ENCODE measurements around the gene CDIPT. TPM values are rescaled to one million over a fixed set of nuclear protein-coding genes. Genes with fewer than 3 reads are reported as not detected.

The CDIPT gene
- total RNA-seq, 1 experiment from 2014 or later = 58.3 TPM

DNA sequence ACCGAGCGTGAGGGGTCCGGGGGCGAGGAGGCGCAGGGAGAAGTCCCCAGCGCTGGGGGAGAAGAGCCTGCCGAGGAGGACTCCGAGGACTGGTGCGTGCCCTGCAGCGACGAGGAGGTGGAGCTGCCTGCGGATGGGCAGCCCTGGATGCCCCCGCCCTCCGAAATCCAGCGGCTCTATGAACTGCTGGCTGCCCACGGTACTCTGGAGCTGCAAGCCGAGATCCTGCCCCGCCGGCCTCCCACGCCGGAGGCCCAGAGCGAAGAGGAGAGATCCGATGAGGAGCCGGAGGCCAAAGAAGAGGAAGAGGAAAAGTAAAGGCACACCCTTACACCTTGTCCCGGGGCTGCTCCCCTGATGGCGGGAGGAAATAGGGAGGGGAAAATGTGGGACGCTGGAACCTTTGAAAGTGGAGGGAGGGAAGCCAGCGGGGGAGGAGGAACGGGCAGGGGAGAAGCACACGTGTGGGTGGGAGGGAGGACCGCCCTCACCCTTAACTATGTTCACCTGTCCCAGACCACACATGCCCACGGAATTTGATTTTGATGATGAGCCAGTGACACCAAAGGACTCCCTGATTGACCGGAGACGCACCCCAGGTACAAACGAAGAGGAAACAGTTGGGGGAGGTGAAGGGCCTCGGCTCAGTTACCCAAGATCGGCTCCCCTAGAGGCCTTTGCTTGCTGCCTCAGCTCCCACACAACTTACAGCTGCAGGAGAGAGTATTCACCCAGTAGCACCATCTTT, 46.2 kb downstream of the CDIPT start:
- peaks cover 0 to 8% of the 10 kb centered on the region in 2 experiments; a peak in 2 of 4 replicates for H3K36me3 ChIP-seq (ENCODE audit: control insufficient read depth in 1 of 2, insufficient read depth in 2 of 2, low read length in 2 of 2)
- no peak overlapping the region for H2AFZ ChIP-seq (ENCODE audit: low read depth, low read length, poor library complexity, severe bottlenecking)
- no peaks in the 10 kb centered on the region; the same call in 1 of the 2 replicates for H4K20me1 ChIP-seq (ENCODE audit: insufficient read depth)
- H3K79me2 ChIP-seq (ENCODE audit: insufficient read depth, low read length) = peaks cover 49% of the 10 kb centered on the region
- ChIA-PET CTCF (interaction anchor here (0.7 to 2.1 kb wide), 10 partner anchors 8 to 215 kb away, joined by 3 to 33 read pairs (median 4); partner anchors contain the start of genes CDIPT and MAZ), RAD21 (ENCODE audit: low non-redundant PET in 1 of 2, low total read pairs in 2 of 2, uncharacterized antibody in 2 of 2, unreplicated experiment in 2 of 2) (interaction anchor here in 1 of 2 experiments (0.9 to 1.2 kb wide), 3 partner anchors 9 to 32 kb away, joined by 3 to 9 read pairs (median 5); partner anchors contain the start of gene MAZ), POLR2A (interaction anchor here (0.5 to 2.2 kb wide), 7 partner anchors 9 to 204 kb away, joined by 3 to 20 read pairs (median 4); partner anchors contain the start of genes ASPHD1, KIF22 and SEZ6L2)
- no peaks in the 10 kb centered on the region for H3K9me2 ChIP-seq (ENCODE audit: insufficient read depth)
- H3K4me2 ChIP-seq (ENCODE audit: low read length) = peak overlapping the region; percentile 78
- peak overlapping the region; percentile 97 for H3K9ac ChIP-seq (ENCODE audit: low read length)
- no peaks in the 10 kb centered on the region for H3K27me3 ChIP-seq (ENCODE audit: insufficient read depth, low read length)
- peak; percentile 51 for ATAC-seq
- peak overlapping the region; percentile 87 to 98 for H3K4me3 ChIP-seq (replicated peaks in 1 of 2; ENCODE audit: low read depth in 1 of 2, low read length in 2 of 2)
- DNase-seq (ENCODE audit: low read depth, low spot score) = no peak
- peaks cover 37 to 78% of the 10 kb centered on the region in 2 experiments for H3K4me1 ChIP-seq (ENCODE audit: control insufficient read depth in 1 of 2, insufficient read depth in 2 of 2, low read length in 2 of 2)
- intact Hi-C loops (cut with micrococcal nuclease) = loop anchor here (2.0 to 5.0 kb wide), 2 partner anchors 45 to 116 kb away; partner anchors contain the start of gene CDIPT
- BruUV-seq (replicated peaks) = TSS peak; percentile 41
- peak overlapping the region; percentile 98 for H3K27ac ChIP-seq (ENCODE audit: low read depth, low read length)
- H3K9me3 ChIP-seq (ENCODE audit: control insufficient read depth in 1 of 2, insufficient read depth in 1 of 2, low read depth in 1 of 2, low read length in 2 of 2) = no peaks in the 10 kb centered on the region
- peak; percentile 8 for TF ChIP-seq POLR2A (IDR thresholded peaks at IDR 0.05; ENCODE audit: borderline replicate concordance, extremely low read depth, insufficient read depth, insufficient read length)
- TF ChIP-seq ELF1 (IDR thresholded peaks at IDR 0.05; ENCODE audit: borderline replicate concordance, low read depth) = no peak
- no peak for TF ChIP-seq SP1 (IDR thresholded peaks at IDR 0.05; ENCODE audit: low read depth)
- TF ChIP-seq CBX3 (IDR thresholded peaks at IDR 0.05; ENCODE audit: low read depth) = no peak
- TF ChIP-seq CEBPB (IDR thresholded peaks at IDR 0.05; ENCODE audit: low read depth) = no peak
- TF ChIP-seq, protein P1, sequence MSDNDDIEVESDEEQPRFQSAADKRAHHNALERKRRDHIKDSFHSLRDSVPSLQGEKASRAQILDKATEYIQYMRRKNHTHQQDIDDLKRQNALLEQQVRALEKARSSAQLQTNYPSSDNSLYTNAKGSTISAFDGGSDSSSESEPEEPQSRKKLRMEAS (IDR thresholded peaks at IDR 0.05) = no peak
- TF ChIP-seq ATF3 (IDR thresholded peaks at IDR 0.05) = no peak
- no peak for TF ChIP-seq REST (IDR thresholded peaks at IDR 0.05; ENCODE audit: low read depth)
- TF ChIP-seq SIN3A (IDR thresholded peaks at IDR 0.05; ENCODE audit: low read depth) = no peak
- peak in 2 of 3 experiments; percentile 8 to 12; a peak in 1 of 6 replicates for TF ChIP-seq CTCF (IDR thresholded peaks at IDR 0.05 in 2 of 3, conservative IDR thresholded peaks at IDR 0.05 in 1 of 3; ENCODE audit: borderline replicate concordance in 1 of 3, insufficient read depth in 1 of 3, low read depth in 2 of 3, low read length in 2 of 3)
- no peak for TF ChIP-seq TCF7L2 (IDR thresholded peaks at IDR 0.05; ENCODE audit: borderline replicate concordance, extremely low read depth, insufficient read depth, insufficient read length)
- no peak for TF ChIP-seq EGR1 (IDR thresholded peaks at IDR 0.05; ENCODE audit: low read depth)
- TF ChIP-seq SRF (IDR thresholded peaks at IDR 0.05; ENCODE audit: low read depth) = no peak
- no peak for TF ChIP-seq ZNF274 (IDR thresholded peaks at IDR 0.05; ENCODE audit: low read depth, low read length)
- TF ChIP-seq EZH2 (IDR thresholded peaks at IDR 0.05) = no peak
- TF ChIP-seq EZH2phosphoT487 (IDR thresholded peaks at IDR 0.05; ENCODE audit: borderline replicate concordance) = no peak
- peak; percentile 68 for TF ChIP-seq POLR2AphosphoS5 (IDR thresholded peaks at IDR 0.05; ENCODE audit: low read depth, low read length)
- no peak for TF ChIP-seq JUND (IDR thresholded peaks at IDR 0.05)
- no peak for TF ChIP-seq RAD21 (IDR thresholded peaks at IDR 0.05; ENCODE audit: low read depth)

Data from HCT116 (cell line).